K562 (cell line): Measurements from ENCODE around the gene RARG. TPM values are rescaled to one million over a fixed set of nuclear protein-coding genes. Genes with fewer than 3 reads are reported as not detected.

Experiments
- ARHGAP35 ChIP-seq: fragments of 450-650 bp; IDR thresholded peaks from 2 replicates; pipeline ENCODE4 v1.6.1; 2018; ENCODE audit not compliant: partially characterized antibody
- BMI1 ChIP-seq: fragments of 150-350 bp; IDR thresholded peaks from 2 replicates; pipeline ENCODE4 v1.6.1; 2014; ENCODE audit warnings: low read length
- CBX1 ChIP-seq: sonication (generic); IDR thresholded peaks from 2 replicates; pipeline ENCODE4 v1.6.1; 2016; ENCODE audit warnings: antibody characterized with exemption, low read depth, mild to moderate bottlenecking
- CEBPZ ChIP-seq: fragments of 150-350 bp; IDR thresholded peaks from 2 replicates; pipeline ENCODE4 v1.6.1; 2014; ENCODE audit warnings: low read depth, mild to moderate bottlenecking, low read length, borderline replicate concordance
- CXXC5 ChIP-seq: fragments of 250-450 bp; sonication (Bioruptor Pico); IDR thresholded peaks from 2 replicates; pipeline ENCODE4 v1.8.0; 2022; ENCODE audit warnings: inconsistent platforms, mild to moderate bottlenecking, moderate library complexity
- DMBX1 ChIP-seq: fragments of 250-450 bp; sonication (Bioruptor Pico); IDR thresholded peaks from 2 replicates; pipeline ENCODE4 v1.8.0; 2022; ENCODE audit warnings: inconsistent platforms, mild to moderate bottlenecking, moderate library complexity, borderline replicate concordance
- E2F3 ChIP-seq: fragments of 250-450 bp; sonication (Bioruptor Pico); IDR thresholded peaks from 2 replicates; pipeline ENCODE4 v1.4.0; 2020; ENCODE audit warnings: mild to moderate bottlenecking
- GABPB2 ChIP-seq: fragments of 250-450 bp; sonication (Bioruptor Pico); conservative IDR thresholded peaks from 2 replicates; pipeline ENCODE4 v1.5.1; 2021; ENCODE audit warnings: mild to moderate bottlenecking
- HNRNPH1 ChIP-seq: fragments of 200-400 bp; formaldehyde crosslinking; optimal IDR thresholded peaks from 2 replicates; pipeline ENCODE3; 2017; ENCODE audit warnings: low read depth, mild to moderate bottlenecking, low read length, moderate library complexity
- MYC ChIP-seq, 2 experiments: fragments of 250-450 bp in 1 of 2; sonication (Bioruptor Pico) in 1 of 2; IDR thresholded peaks; 2 replicates each; pipeline versions ENCODE4 v1.5.1 to v1.6.1; 2012 to 2021; ENCODE audit warnings: low read depth in 2 of 2, borderline replicate concordance in 1 of 2, improper control_type of control experiment in 1 of 2, low read length in 1 of 2, mild to moderate bottlenecking in 1 of 2, moderate library complexity in 1 of 2
- NCOA6 ChIP-seq: fragments of 450-650 bp; IDR thresholded peaks from 2 replicates; pipeline ENCODE4 v1.6.1; 2017; ENCODE audit warnings: mild to moderate bottlenecking
- NFIC ChIP-seq: fragments of 450-650 bp; IDR thresholded peaks from 2 replicates; pipeline ENCODE4 v1.6.1; 2017; ENCODE audit warnings: mild to moderate bottlenecking, inconsistent platforms
- PRMT5 ChIP-seq: sonication (generic); formaldehyde crosslinking; IDR thresholded peaks from 2 replicates; pipeline ENCODE4 v1.5.0; 2020; ENCODE audit warnings: missing genetic modification reagents
- RAD51 ChIP-seq: fragments of 450-650 bp; IDR thresholded peaks from 2 replicates; pipeline ENCODE4 v1.7.1; 2016; ENCODE audit warnings: low read depth, mild to moderate bottlenecking, borderline replicate concordance
- RB1 ChIP-seq: fragments of 450-650 bp; IDR thresholded peaks from 2 replicates; pipeline ENCODE4 v1.6.1; 2017; ENCODE audit warnings: low read depth, mild to moderate bottlenecking
- RBFOX2 ChIP-seq: fragments of 200-400 bp; formaldehyde crosslinking; IDR thresholded peaks from 2 replicates; pipeline ENCODE4 v1.6.1; 2017; ENCODE audit warnings: low read depth, mild to moderate bottlenecking, low read length, moderate library complexity
- SAFB ChIP-seq: fragments of 200-400 bp; formaldehyde crosslinking; IDR thresholded peaks from 2 replicates; pipeline ENCODE4 v1.6.1; 2017; ENCODE audit warnings: low read depth, low read length, borderline replicate concordance
- SAP30 ChIP-seq: fragments of 200-600 bp; sonication (generic); IDR thresholded peaks from 2 replicates; pipeline ENCODE4 v1.6.1; 2012; ENCODE audit warnings: borderline replicate concordance, low read depth, mild to moderate bottlenecking, moderate library complexity, low read length, control low read depth, inconsistent platforms; ENCODE audit not compliant: insufficient read depth, poor library complexity, severe bottlenecking
- SMARCA4 ChIP-seq: fragments of 450-650 bp; IDR thresholded peaks from 2 replicates; pipeline ENCODE4 v1.6.1; 2016
- YBX1 ChIP-seq: fragments of 450-650 bp; IDR thresholded peaks from 2 replicates; pipeline ENCODE4 v1.7.1; 2016; ENCODE audit warnings: mild to moderate bottlenecking
- ZHX1 ChIP-seq: fragments of 150-350 bp; conservative IDR thresholded peaks from 2 replicates; pipeline ENCODE4 v1.6.1; 2014; ENCODE audit warnings: low read length
- ZNF316 ChIP-seq: fragments of 450-650 bp; IDR thresholded peaks from 2 replicates; pipeline ENCODE4 v1.6.1; 2016
- ZNF695 ChIP-seq: fragments of 450-650 bp; formaldehyde crosslinking; IDR thresholded peaks from 2 replicates; pipeline ENCODE4 v1.4.0; 2020; ENCODE audit warnings: mild to moderate bottlenecking, moderate library complexity
- polyA plus RNA-seq, 8 experiments: library from polyadenylated mRNA; depleted of rRNA in 4 of 8; stranded (reverse) in 5 of 8; unstranded in 3 of 8; fragments of >200 nt; fragmentation: Nextera tagmentation in 2 of 8; fragmentation: Illumina TruSeq in 1 of 8; extraction: Ambion mirVana in 2 of 8; extraction: Trizol in 1 of 8; gene quantifications; 2 replicates each; pipeline versions ENCODE4 v1.2.1 to v1.2.3, GENCODE V29; 2011 to 2014; ENCODE audit warnings: inconsistent platforms in 1 of 8, missing spikeins in 1 of 8
- total RNA-seq, 7 experiments: library from RNA; depleted of rRNA in 6 of 7; stranded (reverse); fragments of >200 nt in 6 of 7; fragmentation: Illumina TruSeq in 2 of 7; extraction: Trizol in 2 of 7; gene quantifications; 2 replicates each; pipeline versions ENCODE4 v1.2.1 to v1.2.3, GENCODE V29; 2011 to 2021; ENCODE audit warnings: low replicate concordance in 1 of 7

Gene RARG
- total and polyA plus RNA-seq, 9 of the 15 experiments (the other 6 are each of a cell fraction or from before 2014, with no cell fraction given): 0.18 to 7.6 (median 3.8) TPM

- TF ChIP-seq CEBPZ (no peak), MYC (IDR thresholded peaks at IDR 0.05; ENCODE audit: low read depth, low read length) (peak; percentile 1; the same call in 1 of the 2 replicates), MYC (CRISPR knock-in tag; IDR thresholded peaks at IDR 0.05; ENCODE audit: borderline replicate concordance, low read depth) (no peak), SAP30 (no peak), NFIC (0 out of 2 replicates have a peak, but pooled peaks have one; percentile 20), CXXC5 (CRISPR knock-in tag) (no peak), RBFOX2 (0 out of 2 replicates have a peak, but pooled peaks have one; percentile 18), SAFB (no peak), ZNF316 (no peak), RB1 (no peak), PRMT5 (no peak), E2F3 (CRISPR knock-in tag) (no peak), ZNF695 (CRISPR knock-in tag) (no peak), YBX1 (no peak), RAD51 (peak; percentile 69), DMBX1 (CRISPR knock-in tag) (no peak), ARHGAP35 (no peak), HNRNPH1 (no peak), SMARCA4 (no peak), GABPB2 (no peak), BMI1 (no peak), ZHX1 (no peak), CBX1 (no peak), NCOA6 (peak; percentile 39; the same call in 1 of the 2 replicates)
Measured at GRCh38 chr12:53231921-53232645, at the start of gene RARG (continued).
